HL-60 (cell line): ENCODE results near the gene SLC9A1.

Experiments used
- DNase-seq, 2 experiments: peaks; one replicate each; pipeline ENCODE4 v3.0.0-alpha.2; 2010 to 2020; ENCODE audit warnings: low read depth in 1 of 2, low spot score in 1 of 2
- H3K27ac ChIP-seq: fragments of 250-450 bp; sonication (Bioruptor Pico); replicated peaks from 2 replicates; pipeline ENCODE4 v1.5.1; 2020; ENCODE audit warnings: mild to moderate bottlenecking, moderate library complexity
- H3K27me3 ChIP-seq: fragments of 250-450 bp; sonication (Bioruptor Pico); 2 replicates; pipeline ENCODE4 v1.5.1; 2021; ENCODE audit warnings: mild to moderate bottlenecking, moderate library complexity; ENCODE audit not compliant: insufficient read depth, poor library complexity, severe bottlenecking
- H3K4me3 ChIP-seq: replicated peaks from 2 replicates; pipeline ENCODE4 v1.5.1; 2011; ENCODE audit warnings: mild to moderate bottlenecking, control low read depth, low read length; ENCODE audit not compliant: insufficient read depth
- CTCF ChIP-seq: IDR thresholded peaks from one replicate; pipeline ENCODE4 v1.5.1; 2011; ENCODE audit warnings: low read length, control low read depth, inconsistent platforms; ENCODE audit not compliant: insufficient read depth
- GABPA ChIP-seq: IDR thresholded peaks from 2 replicates; pipeline ENCODE4 v1.6.1; 2012; ENCODE audit warnings: low read depth
- POLR2AphosphoS5 ChIP-seq: IDR thresholded peaks from 2 replicates; pipeline ENCODE4 v1.6.1; 2012; ENCODE audit warnings: low read depth
- REST ChIP-seq: IDR thresholded peaks from 2 replicates; pipeline ENCODE4 v1.6.1; 2012; ENCODE audit warnings: low read depth; ENCODE audit not compliant: insufficient replicate concordance
- SPI1 ChIP-seq: IDR thresholded peaks from 2 replicates; pipeline ENCODE4 v1.6.1; 2012; ENCODE audit warnings: low read depth, mild to moderate bottlenecking, borderline replicate concordance

Gene SLC9A1

GRCh38 chr1:27120854-27121253 lies 34.1 kb downstream of the SLC9A1 start:
- H3K27ac ChIP-seq = no peak overlapping the region
- DNase-seq = no peak
- no peak overlapping the region for H3K4me3 ChIP-seq
- no peaks in the 10 kb centered on the region for H3K27me3 ChIP-seq
- TF ChIP-seq REST (no peak), GABPA (no peak), POLR2AphosphoS5 (no peak), SPI1 (no peak), CTCF (no peak)

GRCh38 chr1:27118440-27118689 lies 36.6 kb downstream of the SLC9A1 start:
- TF ChIP-seq GABPA = no peak
- TF ChIP-seq CTCF = no peak
- TF ChIP-seq REST = no peak
- no peak for TF ChIP-seq SPI1
- no peak for TF ChIP-seq POLR2AphosphoS5
- no peak overlapping the region for H3K27ac ChIP-seq
- no peak overlapping the region for H3K4me3 ChIP-seq
- no peaks in the 10 kb centered on the region for H3K27me3 ChIP-seq
- no peak for DNase-seq

GRCh38 chr1:27117733-27118439 lies 37.0 kb downstream of the SLC9A1 start:
- Histone ChIP-seq H3K27me3 (no peaks in the 10 kb centered on the region), H3K27ac (no peak overlapping the region; the same call in 1 of the 2 replicates), H3K4me3 (no peak overlapping the region)
- no peak for DNase-seq
- TF ChIP-seq GABPA (no peak), SPI1 (no peak), REST (no peak), POLR2AphosphoS5 (no peak), CTCF (no peak)
